H9 (cell line): ENCODE data around the gene DOCK2. TPM values are rescaled to one million over a fixed set of nuclear protein-coding genes. Genes with fewer than 3 reads are reported as not detected.

Source experiments
- DNase-seq: peaks from one replicate; pipeline ENCODE4 v3.0.0-alpha.2; 2017
- H2AFZ ChIP-seq: one replicate; pipeline ENCODE4 v1.6.1; 2013; ENCODE audit warnings: mild to moderate bottlenecking, low read length, control low read depth, moderate library complexity
- H2AK5ac ChIP-seq: 2 replicates; pipeline ENCODE4 v1.6.1; 2013; ENCODE audit warnings: low read length, control low read depth, mixed read lengths; ENCODE audit not compliant: insufficient read length
- H2BK120ac ChIP-seq: one replicate; pipeline ENCODE4 v1.6.1; 2013; ENCODE audit warnings: low read depth, mild to moderate bottlenecking, low read length, control low read depth, inconsistent platforms; ENCODE audit not compliant: poor library complexity, severe bottlenecking
- H2BK12ac ChIP-seq: 2 replicates; pipeline ENCODE4 v1.6.1; 2013; ENCODE audit warnings: low read length, control low read depth, mixed read lengths, low read depth; ENCODE audit not compliant: insufficient read length
- H2BK15ac ChIP-seq: 2 replicates; pipeline ENCODE4 v1.6.1; 2013; ENCODE audit warnings: low read depth, low read length, control low read depth
- H2BK20ac ChIP-seq: one replicate; pipeline ENCODE4 v1.6.1; 2013; ENCODE audit warnings: low read depth, mild to moderate bottlenecking, low read length, control low read depth, inconsistent platforms; ENCODE audit not compliant: poor library complexity, severe bottlenecking
- H2BK5ac ChIP-seq: 2 replicates; pipeline ENCODE4 v1.6.1; 2013; ENCODE audit warnings: low read length, control low read depth, mixed read lengths; ENCODE audit not compliant: insufficient read length
- H3K14ac ChIP-seq: 2 replicates; pipeline ENCODE4 v1.6.1; 2013; ENCODE audit warnings: low read length, control low read depth; ENCODE audit not compliant: insufficient read depth
- H3K18ac ChIP-seq: 2 replicates; pipeline ENCODE4 v1.6.1; 2013; ENCODE audit warnings: low read depth, mild to moderate bottlenecking, mixed read lengths, low read length, control low read depth; ENCODE audit not compliant: insufficient read length
- H3K23ac ChIP-seq: 2 replicates; pipeline ENCODE4 v1.6.1; 2013; ENCODE audit warnings: low read length, control low read depth, mixed read lengths, low read depth; ENCODE audit not compliant: insufficient read length
- H3K23me2 ChIP-seq: 2 replicates; pipeline ENCODE4 v1.6.1; 2013; ENCODE audit warnings: low read depth, mild to moderate bottlenecking, mixed read lengths, low read length, control low read depth; ENCODE audit not compliant: insufficient read length, poor library complexity, severe bottlenecking
- H3K27ac ChIP-seq: 2 replicates; pipeline ENCODE4 v1.5.1; 2013; ENCODE audit warnings: low read length, control low read depth, mixed read lengths, low read depth; ENCODE audit not compliant: insufficient read length
- H3K27me3 ChIP-seq: 2 replicates; pipeline ENCODE4 v1.6.1; 2013; ENCODE audit warnings: low read length, control low read depth, inconsistent platforms; ENCODE audit not compliant: insufficient read depth
- H3K4ac ChIP-seq: 2 replicates; pipeline ENCODE4 v1.6.1; 2013; ENCODE audit warnings: low read depth, mild to moderate bottlenecking, control low read depth, inconsistent platforms, low read length, moderate library complexity
- H3K4me1 ChIP-seq: 2 replicates; pipeline ENCODE4 v1.6.1; 2013; ENCODE audit warnings: low read length, control low read depth, inconsistent platforms; ENCODE audit not compliant: insufficient read depth
- H3K4me2 ChIP-seq: 2 replicates; pipeline ENCODE4 v1.6.1; 2013; ENCODE audit warnings: low read length, control low read depth, mixed read lengths; ENCODE audit not compliant: insufficient read length, insufficient read depth
- H3K56ac ChIP-seq: 2 replicates; pipeline ENCODE4 v1.6.1; 2013; ENCODE audit warnings: low read depth, mild to moderate bottlenecking, mixed read lengths, low read length, control low read depth; ENCODE audit not compliant: insufficient read length
- H3K79me1 ChIP-seq: 2 replicates; pipeline ENCODE4 v1.6.1; 2013; ENCODE audit warnings: low read depth, mild to moderate bottlenecking, moderate library complexity, low read length, control low read depth, inconsistent platforms; ENCODE audit not compliant: insufficient read depth, poor library complexity, severe bottlenecking
- H3K79me2 ChIP-seq: 2 replicates; pipeline ENCODE4 v1.6.1; 2013; ENCODE audit warnings: low read length, control low read depth, inconsistent platforms; ENCODE audit not compliant: insufficient read depth
- H3K9ac ChIP-seq: 2 replicates; pipeline ENCODE4 v1.6.1; 2013; ENCODE audit warnings: low read length, control low read depth, mixed read lengths; ENCODE audit not compliant: insufficient read length; ENCODE audit errors: extremely low read depth
- H3K9me3 ChIP-seq: one replicate; pipeline ENCODE4 v1.6.1; 2013; ENCODE audit warnings: low read depth, low read length, inconsistent platforms; ENCODE audit not compliant: control insufficient read depth
- H3T11ph ChIP-seq: one replicate; pipeline ENCODE4 v1.6.1; 2013; ENCODE audit warnings: mild to moderate bottlenecking, low read length, control low read depth, inconsistent platforms
- H4K20me1 ChIP-seq: one replicate; pipeline ENCODE4 v1.6.1; 2013; ENCODE audit not compliant: control insufficient read depth, insufficient read length, insufficient read depth
- H4K5ac ChIP-seq: 2 replicates; pipeline ENCODE4 v1.6.1; 2013; ENCODE audit warnings: low read depth, mild to moderate bottlenecking, mixed read lengths, low read length, control low read depth; ENCODE audit not compliant: insufficient read length
- H4K8ac ChIP-seq: replicated peaks from 2 replicates; pipeline ENCODE4 v1.6.1; 2013; ENCODE audit warnings: low read length, control low read depth, mixed read lengths, low read depth; ENCODE audit not compliant: insufficient read length
- H4K91ac ChIP-seq: 2 replicates; pipeline ENCODE4 v1.6.1; 2013; ENCODE audit warnings: low read depth, mild to moderate bottlenecking, moderate library complexity, mixed read lengths, low read length, control low read depth; ENCODE audit not compliant: insufficient read length
- H3K27ac Mint-ChIP-seq, 3 experiments: 2 replicates in 2 of 3; 3 replicates in 1 of 3; pipeline ENCODE4 v1.8.0; 2020 to 2021; ENCODE audit warnings: mixed read lengths in 3 of 3, mild to moderate bottlenecking in 1 of 3, moderate library complexity in 1 of 3
- H3K27me3 Mint-ChIP-seq: 2 replicates; pipeline ENCODE4 v1.8.0; 2021; ENCODE audit warnings: low read depth, mild to moderate bottlenecking, moderate library complexity, mixed read lengths
- H3K36me3 Mint-ChIP-seq, 3 experiments: 2 replicates in 2 of 3; 3 replicates in 1 of 3; pipeline ENCODE4 v1.8.0; 2020 to 2021; ENCODE audit warnings: low read depth in 3 of 3, mixed read lengths in 3 of 3; ENCODE audit not compliant: insufficient read depth in 1 of 3
- H3K4me1 Mint-ChIP-seq, 2 experiments: 2 replicates each; pipeline ENCODE4 v1.8.0; 2020; ENCODE audit warnings: mixed read lengths in 2 of 2
- H3K4me3 Mint-ChIP-seq, 2 experiments: 2 replicates in 1 of 2; 3 replicates in 1 of 2; pipeline ENCODE4 v1.8.0; 2020 to 2021; ENCODE audit warnings: mild to moderate bottlenecking in 2 of 2, mixed read lengths in 2 of 2, moderate library complexity in 1 of 2
- H3K9me3 Mint-ChIP-seq, 2 experiments: 2 replicates in 1 of 2; 3 replicates in 1 of 2; pipeline ENCODE4 v1.8.0; 2020; ENCODE audit warnings: mild to moderate bottlenecking in 2 of 2, mixed read lengths in 2 of 2, moderate library complexity in 1 of 2
- CTCF ChIP-seq: fragments of 200-600 bp; sonication (generic); conservative IDR thresholded peaks from 3 replicates; pipeline ENCODE4 v1.8.0; 2021; ENCODE audit warnings: antibody characterized with exemption, mild to moderate bottlenecking
- WGBS: extraction: QIAGEN DNeasy Blood & Tissue Kit; methylation state at CpG from one replicate; pipeline ENCODE4 v1.1.7; 2013; ENCODE audit warnings: missing lambda C conversion rate, low lambda C conversion rate, mixed read lengths; ENCODE audit not compliant: insufficient read length; ENCODE audit errors: extremely low coverage; 5-methylcytosine and 5-hydroxymethylcytosine counted together
- total RNA-seq: library from RNA; stranded (reverse); gene quantifications from 2 replicates; pipeline ENCODE4 v1.2.1, GENCODE V29; 2021

The DOCK2 gene
- total RNA-seq, 1 experiment from 2014 or later: 7.8 TPM

GRCh38 chr5:169943026-169943425 is 306.0 kb downstream of the DOCK2 start:
- Histone ChIP-seq H4K20me1 (no peaks in the 10 kb centered on the region), H2BK20ac (no peak overlapping the region), H3K18ac (no peak overlapping the region), H4K8ac (no peak overlapping the region), H3K27me3 (no peaks in the 10 kb centered on the region), H2BK120ac (no peak overlapping the region), H3K9me3 (no peaks in the 10 kb centered on the region), H3T11ph (no peak overlapping the region), H3K9ac (no peak overlapping the region), H2BK5ac (no peak overlapping the region), H3K23ac (no peak overlapping the region), H3K4ac (no peak overlapping the region), H3K4me2 (no peak overlapping the region), H2BK15ac (no peak overlapping the region), H2BK12ac (no peak overlapping the region), H2AFZ (no peak overlapping the region), H4K91ac (no peak overlapping the region), H4K5ac (no peak overlapping the region), H3K27ac (no peak overlapping the region), H3K23me2 (no peaks in the 10 kb centered on the region), H2AK5ac (no peak overlapping the region), H3K14ac (no peak overlapping the region), H3K79me2 (no peaks in the 10 kb centered on the region), H3K79me1 (no peaks in the 10 kb centered on the region), H3K56ac (no peak overlapping the region), H3K4me1 (peaks cover 4% of the 10 kb centered on the region; the same call in 1 of the 2 replicates)
- no peak overlapping the region for H3K4me3 Mint-ChIP-seq
- H3K9me3 Mint-ChIP-seq: no peaks in the 10 kb centered on the region
- peaks cover 24 to 27% of the 10 kb centered on the region in 2 experiments for H3K4me1 Mint-ChIP-seq
- TF ChIP-seq CTCF: no peak
- whole genome bisulfite sequencing: no CpG with 5 or more reads among the region's 4 CpGs
- DNase-seq: no peak
- H3K27me3 Mint-ChIP-seq: peaks cover 2% of the 10 kb centered on the region
- H3K27ac Mint-ChIP-seq: no peak overlapping the region
- no peaks in the 10 kb centered on the region for H3K36me3 Mint-ChIP-seq
